ENCODE measurements around the gene S100A9. TPM values are rescaled to one million over a fixed set of nuclear protein-coding genes. Genes with fewer than 3 reads are reported as not detected.
"Not testable (repeated sequence)": the region's sequence is repeated elsewhere in the genome, so short reads cannot be mapped to it uniquely, and the experiment has no call there.

Gene S100A9
- total RNA-seq, 2 experiments from 2014 or later, result 4.5 to 4.8 TPM

DNA sequence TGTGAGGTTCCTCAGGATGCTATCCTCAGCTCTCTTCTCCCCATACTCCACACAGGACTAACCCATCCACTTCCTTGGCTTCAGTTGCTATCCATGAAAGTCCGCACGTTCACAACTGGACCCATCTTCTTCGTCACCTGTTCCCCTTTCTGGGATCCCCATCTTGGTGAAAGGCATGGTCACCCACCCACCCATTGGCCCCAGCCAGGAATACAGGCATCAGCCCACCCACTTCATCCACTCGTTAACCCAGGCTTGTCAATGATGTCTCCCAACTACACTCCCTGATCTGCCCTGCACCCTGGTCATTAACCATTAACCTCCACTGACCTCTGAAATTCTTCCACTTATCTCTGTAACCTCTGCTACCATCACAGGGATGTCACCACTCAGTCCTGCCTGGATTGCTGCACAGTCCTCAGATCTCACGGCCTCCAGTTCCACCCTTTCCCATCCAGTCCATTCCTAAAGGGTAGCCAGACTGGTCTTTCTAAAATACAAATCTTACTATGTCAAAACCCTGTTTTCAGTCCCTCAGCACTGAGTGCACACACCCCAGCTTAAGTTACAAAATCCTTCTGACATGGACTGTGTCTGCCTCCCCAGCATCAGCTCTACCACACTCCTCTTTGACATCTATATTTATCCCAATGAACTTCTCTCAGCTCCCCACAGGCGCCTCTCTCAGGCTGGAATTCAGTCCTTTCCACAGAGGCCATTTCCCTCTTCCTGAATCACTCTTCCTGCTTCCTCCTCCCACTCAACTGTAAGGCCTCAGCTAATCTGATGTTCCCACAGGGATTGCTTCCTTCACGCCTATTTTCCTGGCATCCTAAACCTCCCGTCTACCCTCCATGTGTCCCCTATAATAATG lies 19.4 kb upstream of the S100A9 start:
- Mint-ChIP-seq H3K36me3 (peaks cover 3% of the 10 kb centered on the region), H3K4me3 (no peak overlapping the region), H3K27me3 (peaks cover 23% of the 10 kb centered on the region), H3K4me1 (peaks cover 20% of the 10 kb centered on the region), H3K9me3 (peaks cover 7% of the 10 kb centered on the region), H3K27ac (no peak overlapping the region)
- DNase-seq (no peak), ATAC-seq (ENCODE audit: low read depth) (no peak)
- POLR2A ChIA-PET, result no interaction called here

GRCh38 chr1:153339802-153340201 lies 17.9 kb upstream of the S100A9 start:
- DNase-seq (no peak), ATAC-seq (ENCODE audit: low read depth) (peak; percentile 82)
- H3K4me3 Mint-ChIP-seq, result peak overlapping the region; percentile 18
- POLR2A ChIA-PET, result no interaction called here
- peaks cover 28% of the 10 kb centered on the region for H3K4me1 Mint-ChIP-seq
- peaks cover 3% of the 10 kb centered on the region for H3K36me3 Mint-ChIP-seq
- H3K9me3 Mint-ChIP-seq, result peaks cover 7% of the 10 kb centered on the region
- peaks cover 36% of the 10 kb centered on the region for H3K27me3 Mint-ChIP-seq
- no peak overlapping the region for H3K27ac Mint-ChIP-seq

GRCh38 chr1:153340356-153340755 lies 17.3 kb upstream of the S100A9 start:
- ATAC-seq (ENCODE audit: low read depth), result no peak
- Mint-ChIP-seq H3K4me3 (peak overlapping the region; percentile 18), H3K27me3 (peaks cover 37% of the 10 kb centered on the region), H3K27ac (no peak overlapping the region), H3K9me3 (peaks cover 7% of the 10 kb centered on the region), H3K36me3 (peaks cover 3% of the 10 kb centered on the region), H3K4me1 (peaks cover 31% of the 10 kb centered on the region)
- DNase-seq, result no peak
- POLR2A ChIA-PET, result no interaction called here

DNA sequence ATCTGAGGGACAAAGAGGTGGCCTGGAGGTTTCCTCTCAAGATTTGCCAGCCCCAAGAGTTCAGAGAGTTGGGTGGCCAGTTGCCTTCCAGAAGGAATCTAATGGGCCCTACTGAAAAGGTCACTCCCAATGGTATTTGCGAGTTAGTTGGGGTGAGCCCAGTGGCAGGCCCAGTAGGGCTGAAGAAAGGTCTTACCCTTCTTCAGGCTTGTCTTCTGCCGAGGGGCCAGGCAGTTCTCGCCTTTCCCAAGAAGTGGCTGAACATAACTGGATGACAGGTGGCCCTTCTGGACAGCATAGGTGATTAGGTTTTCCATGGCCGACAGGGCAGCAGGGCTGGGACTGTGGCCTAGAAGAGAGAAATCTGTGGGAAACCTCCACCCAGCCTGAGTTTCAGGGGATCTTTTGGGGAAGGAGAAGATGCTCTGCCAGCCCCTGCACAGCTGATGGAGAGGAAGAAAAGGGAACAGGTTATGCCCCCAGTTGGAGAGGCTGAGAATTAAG lies 16.2 kb upstream of the S100A9 start:
- Mint-ChIP-seq H3K36me3 (peaks cover 3% of the 10 kb centered on the region), H3K9me3 (peaks cover 7% of the 10 kb centered on the region), H3K27me3 (peaks cover 47% of the 10 kb centered on the region), H3K27ac (no peak overlapping the region), H3K4me1 (peaks cover 42% of the 10 kb centered on the region), H3K4me3 (no peak overlapping the region)
- POLR2A ChIA-PET, result no interaction called here
- no peak for DNase-seq
- no peak for ATAC-seq (ENCODE audit: low read depth)

DNA sequence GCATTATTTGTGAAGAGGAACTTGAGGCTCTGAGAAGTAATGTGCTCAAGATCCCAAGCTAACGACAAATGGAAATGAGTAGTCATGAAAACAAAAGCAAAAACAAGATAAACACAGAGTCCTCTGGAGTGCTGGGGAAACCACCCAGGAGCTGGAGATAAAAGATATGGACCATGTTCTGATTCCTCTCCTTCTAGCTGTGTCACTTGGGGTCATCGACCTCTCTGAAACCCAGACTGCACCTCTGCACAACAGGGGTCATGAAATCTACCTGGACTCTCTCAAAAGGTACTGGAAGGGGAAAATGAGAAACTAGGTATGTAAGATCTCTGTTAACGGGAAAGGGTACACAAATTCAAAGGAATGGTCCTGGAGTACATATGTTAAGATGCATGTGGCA lies 15.5 kb upstream of the S100A9 start:
- ATAC-seq (ENCODE audit: low read depth) (no peak), DNase-seq (no peak)
- Mint-ChIP-seq H3K36me3 (peaks cover 3% of the 10 kb centered on the region), H3K4me1 (peaks cover 45% of the 10 kb centered on the region), H3K27ac (no peak overlapping the region), H3K27me3 (peaks cover 52% of the 10 kb centered on the region), H3K4me3 (no peak overlapping the region), H3K9me3 (peaks cover 7% of the 10 kb centered on the region)
- POLR2A ChIA-PET, result no interaction called here

DNA sequence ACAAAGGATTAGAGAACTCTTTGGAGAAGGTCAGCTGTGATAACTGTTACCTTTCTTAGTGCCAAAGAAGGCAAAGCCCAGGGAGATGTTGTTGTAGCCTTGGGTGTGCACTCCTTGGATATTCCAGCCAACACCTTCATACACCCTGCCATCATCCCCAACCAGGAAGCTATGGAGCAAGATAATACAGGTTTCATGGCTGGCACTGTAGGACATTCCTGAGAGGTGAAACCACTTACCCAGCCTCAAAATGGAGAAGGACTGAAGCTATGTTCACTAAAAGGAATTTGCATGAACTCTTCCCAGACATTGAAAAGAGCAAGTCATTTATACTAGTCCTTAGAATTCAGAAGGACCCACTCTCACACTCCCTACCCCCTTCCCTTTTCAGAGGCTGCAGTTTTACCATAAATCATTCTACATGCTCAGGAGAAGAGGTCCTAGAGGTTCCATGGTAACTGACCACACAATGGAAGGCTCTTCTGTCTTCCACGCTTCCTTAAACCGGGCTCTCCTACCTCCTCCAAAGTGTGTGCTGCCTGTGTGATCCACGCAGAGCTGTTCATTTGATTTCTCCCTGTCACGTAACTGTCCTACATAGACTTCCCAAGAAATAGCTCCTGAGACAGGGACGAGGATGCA lies 14.5 kb upstream of the S100A9 start:
- POLR2A ChIA-PET, result no interaction called here
- peaks cover 41% of the 10 kb centered on the region for H3K4me1 Mint-ChIP-seq

DNA sequence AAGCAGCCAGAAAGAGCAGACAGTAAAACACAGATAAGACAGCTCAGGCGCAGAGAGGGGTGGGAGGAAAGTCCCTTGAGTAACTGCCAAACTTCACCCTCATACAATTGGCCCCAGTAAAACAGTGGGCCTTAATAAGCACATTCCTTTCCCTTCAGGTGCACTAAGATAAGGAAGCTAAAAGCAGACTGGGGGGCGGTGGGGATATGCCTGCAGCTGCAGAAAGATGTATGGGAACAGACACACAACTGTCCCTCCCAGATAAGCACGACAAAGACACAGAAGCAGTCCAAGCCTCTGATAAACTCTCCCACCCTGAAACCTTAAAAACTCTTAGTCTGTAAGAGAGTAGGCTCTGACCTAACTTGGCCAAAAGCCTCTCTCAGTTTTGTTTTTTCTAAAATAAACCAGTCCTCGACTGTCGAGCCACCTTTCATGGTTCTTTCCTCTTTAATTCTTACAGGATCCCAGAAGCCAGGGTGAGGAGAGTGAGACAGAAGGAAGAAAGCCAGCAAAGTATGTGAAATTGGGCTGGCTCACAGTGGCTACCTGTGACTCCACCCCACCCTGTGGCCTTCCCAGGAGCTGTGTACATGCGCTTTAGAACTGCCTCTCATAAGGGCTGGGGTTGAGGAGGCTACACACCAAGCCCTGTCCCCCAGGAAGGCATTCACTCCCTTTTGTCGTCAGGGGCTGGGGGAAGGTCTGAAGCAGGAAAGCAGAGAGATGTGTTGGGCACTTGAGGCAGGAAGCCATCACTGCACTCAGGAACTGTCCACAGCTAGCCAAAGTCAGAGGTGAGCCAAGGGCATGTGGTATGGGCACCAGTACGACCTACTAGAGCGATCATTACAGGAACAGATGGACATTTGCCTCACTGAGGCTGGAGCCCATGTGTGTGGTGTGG lies 13.6 kb upstream of the S100A9 start:
- peaks cover 3% of the 10 kb centered on the region for H3K36me3 Mint-ChIP-seq
- H3K27me3 Mint-ChIP-seq, result peaks cover 47% of the 10 kb centered on the region
- DNase-seq (no peak), ATAC-seq (ENCODE audit: low read depth) (no peak)
- H3K4me1 Mint-ChIP-seq, result peaks cover 41% of the 10 kb centered on the region
- H3K27ac Mint-ChIP-seq, result no peak overlapping the region
- POLR2A ChIA-PET, result no interaction called here
- H3K9me3 Mint-ChIP-seq, result peaks cover 1% of the 10 kb centered on the region
- H3K4me3 Mint-ChIP-seq, result no peak overlapping the region

More for the DNA sequence above, 14.5 kb upstream of the S100A9 start:
- peaks cover 2% of the 10 kb centered on the region for H3K9me3 Mint-ChIP-seq
- ATAC-seq (ENCODE audit: low read depth) (no peak), DNase-seq (no peak)
- no peak overlapping the region for H3K4me3 Mint-ChIP-seq
- peaks cover 54% of the 10 kb centered on the region for H3K27me3 Mint-ChIP-seq
- peaks cover 3% of the 10 kb centered on the region for H3K36me3 Mint-ChIP-seq
- no peak overlapping the region for H3K27ac Mint-ChIP-seq

- Mint-ChIP-seq H3K27ac (no peak overlapping the region), H3K9me3 (no peaks in the 10 kb centered on the region), H3K36me3 (peaks cover 3% of the 10 kb centered on the region), H3K27me3 (peaks cover 48% of the 10 kb centered on the region), H3K4me3 (no peak overlapping the region), H3K4me1 (peaks cover 37% of the 10 kb centered on the region)
- no peak for DNase-seq
- ATAC-seq (ENCODE audit: low read depth), result no peak
- POLR2A ChIA-PET, result no interaction called here
Measured at GRCh38 chr1:153344718-153345025, 13.0 kb upstream of the S100A9 start.

DNA sequence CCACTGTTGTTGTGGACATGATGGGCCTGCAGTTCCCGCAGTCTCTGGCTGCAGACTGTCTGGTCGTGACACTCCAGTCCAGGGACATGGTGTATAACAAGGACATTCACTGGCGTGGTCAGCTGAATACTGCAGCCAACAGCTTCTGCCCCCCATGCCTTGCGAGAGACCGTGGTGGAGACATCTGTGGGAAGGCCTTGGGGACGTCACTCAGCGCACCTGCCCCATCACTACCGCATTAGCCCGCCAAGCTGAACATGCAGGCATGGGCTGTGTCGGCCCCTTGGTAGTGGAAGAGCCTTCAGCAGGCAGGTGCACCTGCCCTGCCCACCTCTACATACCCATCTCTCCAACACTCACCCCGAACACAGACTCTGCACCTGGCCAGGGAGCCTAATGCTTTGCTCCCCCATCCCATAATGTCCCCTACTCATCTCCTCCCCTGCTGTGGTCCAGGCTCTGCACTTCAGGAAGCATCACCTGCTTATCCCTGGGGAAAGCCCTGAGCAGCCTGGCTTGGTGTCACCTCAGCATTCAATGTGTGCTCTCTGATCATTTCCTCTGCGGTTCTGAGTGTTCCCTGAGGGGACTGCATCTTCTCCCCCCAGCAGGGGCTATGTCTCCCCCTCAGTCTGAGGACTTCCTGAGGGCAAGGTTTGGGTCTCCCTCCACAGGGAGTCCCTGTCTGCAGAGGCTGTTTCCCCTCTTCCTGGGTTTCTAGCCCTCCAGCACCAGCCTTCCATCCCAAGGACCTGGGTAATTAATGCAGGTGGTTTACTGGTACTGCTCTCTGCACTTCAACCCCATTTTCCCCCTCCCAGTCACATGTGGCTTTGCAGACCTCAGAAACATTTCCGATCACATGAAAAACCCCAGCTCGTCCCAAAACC lies 12.2 kb upstream of the S100A9 start:
- DNase-seq, result no peak
- Mint-ChIP-seq H3K4me1 (peaks cover 31% of the 10 kb centered on the region), H3K36me3 (peaks cover 3% of the 10 kb centered on the region), H3K4me3 (peak overlapping the region; percentile 52), H3K27me3 (peaks cover 52% of the 10 kb centered on the region), H3K27ac (peak overlapping the region; percentile 53), H3K9me3 (no peaks in the 10 kb centered on the region)
- peak; percentile 45 for ATAC-seq (ENCODE audit: low read depth)
- POLR2A ChIA-PET, result no interaction called here

DNA sequence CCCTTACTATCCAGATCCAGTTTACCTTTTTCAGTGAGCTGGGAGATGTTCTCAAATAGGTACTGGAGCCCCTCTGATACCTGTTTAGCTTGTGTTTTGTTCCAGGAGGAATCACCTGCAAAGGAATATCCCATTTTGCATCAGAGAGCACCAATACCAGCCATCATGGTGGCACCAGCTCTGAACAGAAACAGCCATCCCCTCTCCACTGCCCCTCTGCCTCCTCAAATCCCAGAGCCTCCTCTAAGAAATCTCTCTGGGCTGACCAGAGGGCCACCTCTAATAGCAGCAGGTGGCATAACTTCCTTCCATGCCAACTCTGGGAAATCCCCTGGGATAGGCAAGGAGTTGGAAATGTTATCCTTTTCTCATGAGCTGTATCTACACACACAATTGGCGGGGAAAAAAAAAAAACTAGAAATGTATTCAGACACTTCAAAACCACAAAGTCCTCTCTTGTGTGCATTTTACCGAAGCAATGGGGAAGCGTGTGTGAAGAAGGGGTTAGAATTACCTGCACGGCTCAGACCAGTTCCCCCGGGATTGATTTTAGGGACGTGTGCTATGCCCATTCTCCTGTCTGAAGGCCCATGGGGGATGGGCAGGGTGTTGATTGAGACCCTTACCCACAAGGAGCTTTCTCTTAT lies 11.5 kb upstream of the S100A9 start:
- ATAC-seq (ENCODE audit: low read depth) (no peak), DNase-seq (no peak)
- Mint-ChIP-seq H3K27ac (no peak overlapping the region), H3K9me3 (no peaks in the 10 kb centered on the region), H3K27me3 (peaks cover 51% of the 10 kb centered on the region), H3K36me3 (no peaks in the 10 kb centered on the region), H3K4me3 (peak overlapping the region; percentile 23), H3K4me1 (peaks cover 28% of the 10 kb centered on the region)
- POLR2A ChIA-PET, result no interaction called here

DNA sequence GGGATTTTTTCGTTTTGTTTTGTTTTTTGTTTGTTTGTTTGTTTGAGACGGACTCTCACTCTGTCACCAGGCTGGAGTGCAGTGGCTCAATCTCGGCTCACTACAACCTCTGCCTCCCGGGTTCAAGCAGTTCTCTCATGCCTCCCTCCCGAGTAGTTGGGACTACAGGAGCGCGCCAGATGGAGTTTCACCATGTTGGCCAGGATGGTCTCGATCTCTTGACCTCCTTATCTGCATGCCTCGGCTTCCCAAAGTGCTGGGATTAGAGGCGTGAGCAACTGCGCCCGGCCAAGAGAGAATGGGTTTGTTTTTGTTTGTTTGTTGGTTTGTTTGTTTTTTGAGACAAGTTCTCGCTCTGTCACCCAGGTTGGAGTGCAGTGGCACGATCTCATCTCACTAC lies 10.6 kb upstream of the S100A9 start:
- POLR2A ChIA-PET; H3K4me3 Mint-ChIP-seq; H3K9me3 Mint-ChIP-seq; ATAC-seq (ENCODE audit: low read depth); H3K27ac Mint-ChIP-seq; DNase-seq; H3K36me3 Mint-ChIP-seq: not testable (repeated sequence)
- peaks cover 28% of the 10 kb centered on the region for H3K4me1 Mint-ChIP-seq
- peaks cover 46% of the 10 kb centered on the region for H3K27me3 Mint-ChIP-seq

- H3K4me3 Mint-ChIP-seq, result no peak overlapping the region
- peaks cover 39% of the 10 kb centered on the region for H3K27me3 Mint-ChIP-seq
- DNase-seq, result no peak
Measured at GRCh38 chr1:153347856-153348255, 9.8 kb upstream of the S100A9 start.

More at GRCh38 chr1:153347856-153348255, 9.8 kb upstream of the S100A9 start:
- Mint-ChIP-seq H3K4me1 (peaks cover 27% of the 10 kb centered on the region), H3K9me3 (no peaks in the 10 kb centered on the region), H3K27ac (no peak overlapping the region), H3K36me3 (no peaks in the 10 kb centered on the region)
- POLR2A ChIA-PET, result no interaction called here
- ATAC-seq (ENCODE audit: low read depth), result no peak
